DMS53 (cell line): ENCODE data around the gene ARNT2.

Experiments
- DNase-seq: peaks from one replicate; lab custom pipeline; 2025; lab: John Stamatoyannopoulos, UW

Gene ARNT2

GRCh38 chr15:80442728-80443403, 38.7 kb downstream of the ARNT2 start:
- no peak for DNase-seq

- DNase-seq, result no peak
These were observed 40.6 kb downstream of the ARNT2 start for GRCh38 chr15:80444680-80445251.

- DNase-seq, result no peak
These were observed 41.3 kb downstream of the ARNT2 start for GRCh38 chr15:80445300-80446041.

- DNase-seq, result no peak
These were observed 42.9 kb downstream of the ARNT2 start for GRCh38 chr15:80447077-80447476.

GRCh38 chr15:80449825-80450224, 45.6 kb downstream of the ARNT2 start:
- no peak for DNase-seq

DNA sequence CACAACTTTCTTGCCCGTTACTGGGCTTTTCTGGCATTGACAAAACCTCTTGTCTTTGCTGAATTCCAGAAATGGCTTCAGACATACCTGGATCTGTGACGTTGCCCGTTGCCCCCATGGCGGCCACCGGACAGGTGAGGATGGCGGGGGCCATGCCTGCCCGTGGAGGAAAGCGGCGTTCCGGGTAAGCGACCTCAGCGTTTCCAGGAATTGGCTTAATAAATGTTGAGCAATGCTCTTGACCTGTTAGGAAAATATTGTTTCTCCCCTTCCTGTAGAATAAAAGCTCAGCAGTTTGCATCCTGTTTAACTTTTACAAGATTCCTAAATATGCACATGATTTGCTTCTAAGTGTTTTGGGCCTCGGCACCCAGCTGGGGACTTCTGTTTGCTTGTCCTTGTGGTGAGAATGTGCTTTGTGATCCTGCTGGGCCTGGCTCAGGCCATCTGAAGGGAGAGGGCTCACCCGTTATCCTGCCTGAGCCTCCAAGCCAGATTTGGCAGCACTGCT, 46.7 kb downstream of the ARNT2 start:
- DNase-seq, result no peak

- no peak for DNase-seq
These were observed 48.0 kb downstream of the ARNT2 start for GRCh38 chr15:80452166-80452565.

- DNase-seq, result no peak
These were observed 51.0 kb downstream of the ARNT2 start for GRCh38 chr15:80455051-80455648.

- peak; percentile 69 for DNase-seq
These were observed 51.7 kb downstream of the ARNT2 start for GRCh38 chr15:80455668-80456442.

DNA sequence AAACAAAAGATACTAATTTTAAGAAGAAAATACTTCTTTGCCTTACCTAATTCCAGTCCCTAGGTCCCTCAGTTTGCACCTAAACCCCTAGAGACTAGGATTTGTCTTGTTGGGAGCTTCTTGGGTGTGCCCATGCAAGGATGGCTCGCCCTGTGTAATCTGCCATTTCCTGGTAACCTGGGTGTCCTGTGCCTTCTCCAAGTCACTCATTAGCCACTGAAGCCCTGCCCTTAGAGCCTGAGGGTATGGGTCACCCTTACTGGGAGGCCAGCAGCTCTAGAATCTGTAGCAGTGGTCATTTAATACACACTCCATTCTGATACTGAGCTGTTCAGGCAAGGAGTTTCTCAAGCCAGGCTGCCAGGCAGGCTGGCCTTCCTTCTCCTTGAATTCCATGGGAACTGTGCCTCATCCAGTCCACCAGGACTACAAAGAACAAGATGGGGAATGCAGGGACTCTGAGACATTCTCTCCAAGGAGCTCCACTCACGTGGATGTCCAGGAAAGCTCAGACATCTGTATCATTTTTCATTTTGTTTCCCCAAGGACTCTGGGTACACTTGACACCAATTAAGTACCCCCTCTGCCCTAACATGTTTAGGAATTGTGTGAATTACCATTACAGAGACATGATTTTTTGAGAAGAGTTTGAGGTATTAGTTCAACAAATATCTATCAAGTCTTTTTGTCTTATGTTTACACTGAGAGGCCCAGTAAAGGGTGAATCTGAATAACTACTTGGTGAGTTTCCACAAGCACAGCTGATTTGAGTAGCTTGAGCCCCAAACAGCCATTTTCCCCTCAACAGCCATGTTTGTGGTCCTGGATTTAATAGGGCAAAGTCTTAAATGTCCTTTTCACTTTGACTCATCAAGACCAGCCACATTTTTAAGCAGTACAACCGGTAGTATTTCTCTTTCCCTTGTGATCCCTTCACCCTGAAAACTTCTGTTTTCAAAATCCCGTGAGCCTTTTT, 52.6 kb downstream of the ARNT2 start:
- no peak for DNase-seq

- no peak for DNase-seq
These were observed 53.7 kb downstream of the ARNT2 start for GRCh38 chr15:80457896-80458295.

- DNase-seq, result no peak
These were observed 54.4 kb downstream of the ARNT2 start for GRCh38 chr15:80458580-80458979.

DNA sequence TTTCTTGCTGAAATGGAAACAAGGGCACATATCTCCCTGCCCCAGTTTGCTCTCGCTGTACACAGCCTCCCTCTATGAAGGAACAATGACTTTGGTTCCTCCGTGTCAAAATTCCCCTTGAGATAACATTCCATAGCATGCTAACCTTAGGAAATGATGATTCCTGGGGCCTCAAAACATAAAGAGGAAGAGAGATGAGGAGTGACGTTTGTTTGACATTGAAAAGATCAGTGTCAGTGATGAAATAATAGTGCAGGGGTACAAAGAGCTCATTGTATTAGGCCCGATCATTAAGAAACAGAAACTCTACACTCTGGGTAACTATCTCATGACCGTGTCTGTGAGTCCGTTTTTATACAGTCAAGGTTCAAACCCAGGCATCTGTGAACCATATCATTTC, 55.2 kb downstream of the ARNT2 start:
- no peak for DNase-seq

DNA sequence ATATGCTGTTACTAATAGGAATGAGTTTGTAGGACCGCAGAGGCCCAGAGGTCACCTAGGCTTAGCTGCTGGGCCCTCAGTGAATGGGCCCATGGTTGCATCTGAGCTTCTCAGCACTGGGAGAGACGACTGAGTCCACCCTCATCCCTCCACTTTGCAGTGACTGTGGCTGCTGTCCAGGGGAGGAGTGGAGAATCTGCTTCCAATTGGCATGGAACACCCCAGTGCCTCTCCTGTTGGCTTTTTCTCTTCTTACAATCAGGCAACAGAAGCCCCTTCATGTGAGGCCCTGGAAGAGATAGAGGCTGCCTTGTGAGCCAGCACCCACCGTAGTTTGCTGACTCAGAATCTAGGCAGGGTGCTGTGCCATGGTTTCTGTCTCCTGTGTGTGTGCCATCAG, 55.6 kb downstream of the ARNT2 start:
- no peak for DNase-seq

DNA sequence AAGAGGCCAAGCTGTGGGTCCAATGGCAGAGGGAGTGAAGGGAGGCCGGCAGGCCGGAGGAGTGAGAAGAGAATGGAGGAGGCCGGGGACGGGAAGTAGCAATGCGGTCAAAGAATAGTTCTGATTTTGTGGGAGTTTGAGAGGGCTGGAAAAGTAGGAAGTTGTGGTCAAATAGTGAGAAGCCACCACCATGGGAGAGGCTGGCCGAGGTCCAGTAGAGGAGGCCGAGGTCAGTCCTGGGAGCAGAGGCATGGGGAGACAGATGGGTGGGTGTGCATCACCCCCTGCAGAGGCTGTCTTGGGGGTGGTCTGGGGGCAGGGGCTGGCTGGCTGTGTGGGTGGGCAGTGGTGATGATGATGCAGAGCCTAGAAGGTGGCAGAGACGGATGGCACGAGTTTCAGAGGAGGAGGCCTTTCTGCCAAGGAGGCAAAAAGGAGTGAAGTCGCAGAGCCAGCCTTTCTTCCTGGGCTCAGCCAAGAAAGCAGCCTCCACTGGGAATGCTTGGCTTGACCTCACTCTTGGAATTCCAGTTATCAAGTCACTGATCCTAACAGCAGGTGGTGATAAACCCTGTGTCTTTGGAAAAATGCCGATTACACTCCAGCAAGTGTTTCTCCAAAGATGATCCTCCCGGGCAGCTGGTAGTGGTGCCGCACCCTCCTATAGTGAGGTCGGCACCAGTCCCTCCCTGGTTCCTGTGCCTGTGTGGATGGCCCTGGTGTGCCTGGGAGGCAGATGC, 57.3 kb downstream of the ARNT2 start:
- DNase-seq, result no peak

- no peak for DNase-seq
These were observed 57.9 kb downstream of the ARNT2 start for GRCh38 chr15:80462111-80462510.

DNA sequence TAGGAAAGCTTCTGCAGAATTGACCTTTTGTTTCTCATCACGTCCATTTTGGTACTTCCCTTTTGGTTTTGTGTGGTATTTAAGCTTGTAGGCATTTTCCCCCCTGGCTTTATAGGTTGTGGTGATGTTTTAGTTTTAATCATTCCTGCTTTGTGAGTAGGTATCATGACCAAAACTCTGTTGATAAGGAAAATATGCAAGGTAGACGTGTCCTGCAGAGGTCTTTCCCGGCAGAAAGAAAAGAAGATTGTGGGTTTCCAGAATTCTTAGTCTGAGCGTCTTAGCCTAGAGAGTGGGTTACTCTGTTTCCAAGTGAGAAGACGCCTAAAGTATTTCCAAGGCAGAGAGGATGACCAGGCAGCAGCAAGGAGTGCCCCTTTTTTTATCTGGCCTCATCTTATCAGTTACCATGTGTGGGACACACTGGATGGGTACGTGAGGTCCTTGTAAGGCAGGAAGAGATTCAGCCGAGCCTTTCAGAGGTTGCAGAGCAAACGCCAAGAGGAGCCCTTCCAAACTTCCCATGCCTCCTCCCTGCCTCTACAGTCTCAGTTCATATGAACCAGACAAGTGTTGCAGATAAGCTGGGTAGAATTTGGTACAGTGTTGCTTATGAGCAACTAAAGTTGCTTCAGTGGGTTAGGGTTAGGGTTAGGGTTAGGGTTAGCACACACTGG, 58.8 kb downstream of the ARNT2 start:
- no peak for DNase-seq

- DNase-seq, result peak; percentile 67
These were observed 60.9 kb downstream of the ARNT2 start for GRCh38 chr15:80464951-80465625.

DNA sequence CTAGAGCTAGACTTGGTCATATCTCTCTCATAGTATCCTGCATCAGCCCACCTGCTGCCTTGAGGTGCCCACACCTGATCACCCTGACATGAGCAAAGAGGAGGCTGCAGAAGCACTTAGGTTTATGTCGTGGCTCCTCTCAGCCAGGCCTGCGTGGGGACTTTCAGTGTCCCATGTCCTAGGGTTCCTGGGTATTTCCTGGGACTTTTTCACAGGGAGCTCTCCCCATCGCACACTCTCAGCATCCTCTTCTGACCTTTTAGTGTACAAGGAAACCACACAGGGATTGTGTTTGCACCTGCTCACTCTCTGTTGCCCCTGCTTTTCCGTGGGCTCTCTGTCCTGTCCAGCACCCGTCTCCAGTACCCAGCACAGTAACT, 61.4 kb downstream of the ARNT2 start:
- no peak for DNase-seq
